Measurements from ENCODE around the gene HSPA9.

GRCh38 chr5:138506370-138507306, 68.6 kb downstream of the HSPA9 start:
- TF ChIP-seq CTCF (IDR thresholded peaks at IDR 0.05) (no peak), POLR2A (IDR thresholded peaks at IDR 0.05) (no peak), POLR2AphosphoS5 (IDR thresholded peaks at IDR 0.05) (no peak)
